ENCODE results near the gene TBCD.
"Not testable (repeated sequence)": the region's sequence is repeated elsewhere in the genome, so short reads cannot be mapped to it uniquely, and the experiment has no call there.

Gene TBCD

GRCh38 chr17:82960419-82961271, 208.8 kb downstream of the TBCD start:
- no peak overlapping the region for H3K4me3 ChIP-seq (ENCODE audit: low read depth, low read length)
- TF ChIP-seq CTCF (IDR thresholded peaks at IDR 0.05; ENCODE audit: low read depth, low read length, missing control alignments) = no peak
- DNase-seq (ENCODE audit: low read depth) = no peak

- H3K4me3 ChIP-seq (ENCODE audit: low read depth, low read length) = no peak overlapping the region
Measured at GRCh38 chr17:82961366-82962162, 209.7 kb downstream of the TBCD start.

DNA sequence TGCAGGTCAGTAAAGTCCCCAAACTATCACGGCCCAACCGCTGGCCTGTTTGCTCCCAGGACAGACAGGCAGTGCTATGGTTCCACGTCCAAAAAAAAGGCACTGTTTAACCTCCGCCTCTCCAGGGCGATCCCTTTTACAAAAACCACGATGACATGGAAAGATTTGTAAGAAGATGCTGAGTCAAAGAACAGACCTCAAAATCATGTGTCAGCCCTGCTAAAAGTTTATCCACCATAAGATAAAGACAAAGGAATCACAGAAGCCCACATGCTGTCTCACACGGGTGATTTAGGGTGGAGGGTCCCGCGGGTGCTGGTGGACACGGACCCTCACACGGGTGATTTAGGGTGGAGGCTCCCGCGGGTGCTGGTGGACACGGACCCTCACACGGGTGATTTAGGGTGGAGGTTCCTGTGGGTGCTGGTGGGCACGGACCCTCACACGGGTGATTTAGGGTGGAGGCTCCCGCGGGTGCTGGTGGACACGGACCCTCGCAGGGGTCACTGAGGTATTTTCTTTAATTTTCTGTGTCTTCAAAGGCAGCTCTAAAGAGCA, 210.4 kb downstream of the TBCD start:
- no peak overlapping the region for H3K4me3 ChIP-seq (ENCODE audit: low read depth, low read length)
- no peak for TF ChIP-seq CTCF (IDR thresholded peaks at IDR 0.05; ENCODE audit: low read depth, low read length, missing control alignments)
- no peak for DNase-seq (ENCODE audit: low read depth)

More at GRCh38 chr17:82961366-82962162, 209.7 kb downstream of the TBCD start:
- DNase-seq (ENCODE audit: low read depth) = no peak
- no peak for TF ChIP-seq CTCF (IDR thresholded peaks at IDR 0.05; ENCODE audit: low read depth, low read length, missing control alignments)

- no peak overlapping the region for H3K4me3 ChIP-seq (ENCODE audit: low read depth, low read length)
- peak; percentile 58 for TF ChIP-seq CTCF (IDR thresholded peaks at IDR 0.05; ENCODE audit: low read depth, low read length, missing control alignments)
- DNase-seq (ENCODE audit: low read depth) = no peak
Measured at GRCh38 chr17:82963104-82963950, 211.5 kb downstream of the TBCD start.

- not testable (repeated sequence) for H3K4me3 ChIP-seq (ENCODE audit: low read depth, low read length); DNase-seq (ENCODE audit: low read depth)
Measured at GRCh38 chr17:82964451-82964850, 212.6 kb downstream of the TBCD start.

DNA sequence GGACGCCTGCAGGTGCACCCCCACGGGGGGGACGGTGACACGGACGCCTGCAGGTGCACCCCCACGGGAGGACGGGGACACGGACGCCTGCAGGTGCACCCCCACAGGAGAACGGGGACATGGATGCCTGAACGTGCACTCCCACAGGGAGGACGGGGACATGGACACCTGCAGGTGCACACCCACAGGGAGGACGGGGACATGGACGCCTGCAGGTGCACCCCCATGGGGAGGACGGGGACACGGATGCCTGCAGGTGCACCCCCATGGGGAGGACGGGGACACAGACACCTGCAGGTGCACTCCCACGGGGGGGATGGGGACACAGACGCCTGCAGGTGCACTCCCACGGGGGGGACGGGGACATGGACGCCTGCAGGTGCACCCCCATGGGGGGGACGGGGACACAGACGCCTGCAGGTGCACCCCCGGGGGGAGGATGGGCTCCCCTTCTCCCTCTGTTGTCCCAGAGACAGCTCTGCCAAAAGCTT, 213.0 kb downstream of the TBCD start:
- no peak for TF ChIP-seq CTCF (IDR thresholded peaks at IDR 0.05; ENCODE audit: low read depth, low read length, missing control alignments)
- H3K4me3 ChIP-seq (ENCODE audit: low read depth, low read length) = no peak overlapping the region
- DNase-seq (ENCODE audit: low read depth) = no peak

Measured in GM12864 (cell line).